HG03175 (cell line): Measurements from ENCODE around the gene EIF4E2.

Experiments used
- ATAC-seq: cut with Tn5 transposase; IDR thresholded peaks from one replicate; pipeline ENCODE4 v1.9.1; 2021; ENCODE audit warnings: mild to moderate bottlenecking, moderate library complexity; ENCODE audit not compliant: unreplicated experiment

The EIF4E2 gene

GRCh38 chr2:232550354-232551249, at the start of gene EIF4E2, which contains the start of gene TIGD1:
EIF4E2 (plus strand) TSS chr2:232550689; CDS start chr2:232550725, 36 bp downstream.
TIGD1 (minus strand) TSS chr2:232550557; CDS start chr2:232549882, 675 bp downstream.
- peak; percentile 94 for ATAC-seq

DNA sequence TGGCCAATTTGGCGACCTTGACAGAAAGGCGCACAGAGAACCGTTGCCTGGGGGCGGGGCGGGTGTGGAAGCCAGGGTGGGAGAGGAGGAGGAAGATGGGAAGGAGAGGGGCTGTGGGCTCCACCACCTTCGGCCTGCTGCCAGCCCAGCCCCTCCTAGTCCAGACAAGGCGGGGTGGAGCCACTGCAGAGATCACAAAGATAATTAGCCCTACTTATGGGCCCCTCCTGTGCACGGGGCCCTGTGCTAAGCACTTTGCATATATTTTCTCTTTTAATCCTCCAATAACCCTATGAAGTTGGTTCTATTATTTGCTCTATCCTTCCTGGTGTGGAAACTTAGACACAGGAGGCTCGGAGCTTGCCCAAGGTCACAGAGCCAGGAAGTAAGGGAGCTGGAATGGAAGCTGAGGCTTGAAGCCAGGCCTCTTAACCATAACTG, 49.1 kb upstream of the EIF4E2 start:
- ATAC-seq: no peak

- no peak for ATAC-seq
Observed at GRCh38 chr2:232501794-232502390, 48.6 kb upstream of the EIF4E2 start.

GRCh38 chr2:232502511-232502910, 48.0 kb upstream of the EIF4E2 start:
- no peak for ATAC-seq

DNA sequence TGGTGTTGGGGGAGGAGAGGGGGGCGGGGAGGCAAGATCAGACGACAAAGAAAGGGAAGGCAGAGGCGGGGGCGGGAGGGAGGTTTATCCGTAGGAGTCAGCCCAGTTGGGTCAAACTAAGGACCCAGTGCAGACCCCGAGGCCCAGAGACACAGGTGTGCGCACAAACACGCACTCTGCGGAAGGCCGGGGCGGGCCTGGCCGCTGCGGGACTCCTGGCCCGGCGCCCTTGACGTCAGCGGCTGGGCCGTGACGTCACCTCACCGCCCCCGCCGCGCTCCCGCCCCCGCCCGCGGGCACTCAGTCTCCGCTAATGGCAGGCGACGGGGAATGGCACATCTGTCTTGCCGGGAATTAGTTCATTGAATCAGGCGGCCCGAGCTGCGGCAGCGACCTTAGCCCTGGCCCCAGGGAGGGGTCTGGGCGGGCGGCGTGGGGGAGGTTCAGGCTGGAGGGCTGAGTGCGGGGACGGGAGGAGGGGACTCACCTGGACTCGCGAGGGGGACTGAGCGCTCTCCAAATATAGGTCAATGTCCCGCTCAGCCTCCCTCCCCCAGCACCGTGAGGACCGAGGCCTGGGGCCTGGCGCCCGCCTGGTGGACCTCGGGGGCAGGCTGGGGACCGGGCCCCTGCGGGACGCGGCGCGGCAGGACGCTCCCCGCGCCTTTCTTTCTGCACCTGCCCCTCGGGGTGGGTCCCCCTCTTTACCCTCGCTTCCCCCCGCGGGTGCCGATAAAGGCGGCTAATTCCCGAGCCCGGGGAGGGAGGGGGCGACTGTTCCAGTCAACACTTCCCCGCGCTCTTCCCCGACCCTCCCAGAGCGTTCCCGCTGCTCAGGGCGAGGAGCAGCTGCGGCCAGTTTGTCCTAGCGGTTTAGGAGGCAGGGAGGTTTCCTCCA, 47.3 kb upstream of the EIF4E2 start:
- ATAC-seq: no peak

GRCh38 chr2:232503809-232504323, 46.6 kb upstream of the EIF4E2 start:
- no peak for ATAC-seq

- ATAC-seq: no peak
Observed at GRCh38 chr2:232504438-232504837, 46.1 kb upstream of the EIF4E2 start.

GRCh38 chr2:232505856-232506255, 44.6 kb upstream of the EIF4E2 start:
- ATAC-seq: no peak

- no peak for ATAC-seq
Observed at GRCh38 chr2:232506709-232507108, 43.8 kb upstream of the EIF4E2 start.

- no peak for ATAC-seq
Observed at GRCh38 chr2:232508251-232508650, 42.2 kb upstream of the EIF4E2 start.

DNA sequence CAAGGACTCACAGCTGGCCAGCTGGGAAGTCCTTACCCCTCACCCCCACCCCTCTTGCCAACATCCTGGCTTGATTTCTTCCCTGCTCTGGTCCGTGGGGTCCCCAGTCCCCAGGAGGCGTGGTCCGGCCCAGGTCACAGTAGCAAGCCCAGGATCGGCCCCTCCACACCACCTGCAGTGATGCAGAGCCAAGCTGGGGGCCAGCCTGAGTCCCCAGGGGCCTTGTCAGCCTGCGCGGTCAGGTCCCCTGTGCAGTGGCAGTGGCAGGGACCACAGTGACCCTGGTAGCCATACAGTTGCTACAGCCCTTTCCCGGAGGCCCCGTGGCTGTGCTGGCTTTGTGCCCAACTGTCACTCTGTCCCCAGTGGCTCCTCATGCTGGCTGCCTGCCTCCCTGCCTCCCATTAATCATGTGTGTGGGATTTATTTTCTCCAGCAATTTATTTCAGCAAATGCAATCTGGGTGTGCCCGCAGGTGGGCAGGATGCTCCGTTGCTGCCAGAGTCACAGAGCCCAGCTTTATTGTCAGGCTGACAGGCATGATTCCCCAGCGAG, 39.1 kb upstream of the EIF4E2 start:
- ATAC-seq: no peak

DNA sequence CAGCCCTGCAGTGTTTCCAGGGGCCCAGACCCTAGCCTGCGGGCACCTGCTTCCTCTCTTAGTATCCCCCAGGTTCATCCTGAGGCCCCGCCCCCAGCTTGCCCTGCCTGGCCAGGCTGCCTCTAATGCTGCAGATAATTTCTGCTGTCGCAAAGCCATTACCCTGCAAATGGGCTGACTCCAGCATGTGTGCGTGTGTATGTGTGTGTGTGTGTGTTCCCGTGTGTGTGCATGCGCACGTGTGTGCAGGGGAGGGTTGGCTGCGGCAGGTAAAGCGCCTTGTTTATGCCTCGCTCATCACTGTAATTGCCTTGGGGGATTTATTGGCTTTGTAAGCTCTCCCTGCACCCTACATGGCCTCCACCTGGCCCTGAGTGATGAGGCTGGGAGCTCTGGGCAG, 37.9 kb upstream of the EIF4E2 start:
- ATAC-seq: no peak

DNA sequence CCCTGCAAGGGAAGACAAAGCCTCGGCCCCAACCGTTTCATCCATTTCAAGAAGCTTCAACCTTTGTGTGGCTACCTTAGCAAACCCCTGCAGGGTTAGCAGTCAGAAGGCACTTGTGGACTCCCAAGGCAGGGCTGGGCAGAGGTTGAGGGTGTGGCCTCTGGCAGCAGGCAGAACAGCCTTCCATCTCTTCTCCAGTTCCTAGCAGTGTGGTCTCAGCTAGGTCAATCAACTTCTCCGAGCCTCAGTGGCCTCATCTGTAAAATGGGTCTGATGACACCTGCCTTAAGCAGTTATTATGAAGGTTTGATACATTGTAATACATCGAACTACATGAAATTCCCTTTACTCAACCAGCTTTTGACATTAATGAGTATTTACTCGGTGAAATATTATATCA, 37.1 kb upstream of the EIF4E2 start:
- ATAC-seq: no peak

DNA sequence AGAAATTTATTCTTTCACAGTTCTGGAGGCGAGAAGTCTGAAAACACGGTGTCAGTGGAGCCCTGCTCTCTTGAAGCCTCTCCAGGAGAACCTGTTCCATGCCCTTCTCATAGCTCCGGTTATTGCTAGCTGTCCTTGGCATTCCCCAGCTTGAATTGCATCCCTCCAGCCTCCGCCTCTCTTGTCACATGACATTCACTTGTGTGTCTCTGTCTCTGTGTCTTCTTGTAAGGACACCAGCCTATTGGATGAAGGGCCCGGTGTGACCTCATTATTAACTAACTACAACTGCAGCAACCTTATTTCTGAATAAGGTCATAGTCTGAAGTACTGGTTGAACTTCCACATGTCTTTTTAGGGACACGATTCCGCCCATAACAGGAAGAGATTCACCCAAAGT, 34.9 kb upstream of the EIF4E2 start:
- ATAC-seq: no peak

DNA sequence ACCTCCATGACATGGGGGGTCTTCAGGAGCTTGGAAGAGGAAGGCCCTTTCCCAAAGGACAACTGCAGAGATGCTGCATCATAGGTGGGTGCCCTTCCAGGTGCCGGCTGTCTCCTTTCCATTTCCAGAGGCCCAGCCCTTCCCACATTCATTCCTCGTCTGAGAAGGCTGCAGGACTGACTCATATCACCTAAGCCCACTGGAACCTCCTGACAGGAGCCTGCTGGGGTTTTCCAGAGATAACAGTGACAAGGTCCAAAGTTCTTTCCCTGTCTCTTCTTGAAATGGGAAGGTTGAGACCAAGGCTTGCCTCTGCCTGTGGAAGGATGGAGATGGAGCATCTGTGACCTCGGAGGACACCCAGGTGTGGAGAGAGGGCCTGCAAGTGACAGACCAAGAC, 33.9 kb upstream of the EIF4E2 start:
- ATAC-seq: no peak

GRCh38 chr2:232518844-232519243, 31.6 kb upstream of the EIF4E2 start:
- ATAC-seq: no peak

- no peak for ATAC-seq
Observed at GRCh38 chr2:232519581-232520438, 30.7 kb upstream of the EIF4E2 start, which contains the start of gene PRSS56. PRSS56 (plus strand) TSS chr2:232520388; CDS start chr2:232520599, 211 bp downstream.

- ATAC-seq: no peak
Observed at GRCh38 chr2:232520489-232520888, 30.0 kb upstream of the EIF4E2 start.

DNA sequence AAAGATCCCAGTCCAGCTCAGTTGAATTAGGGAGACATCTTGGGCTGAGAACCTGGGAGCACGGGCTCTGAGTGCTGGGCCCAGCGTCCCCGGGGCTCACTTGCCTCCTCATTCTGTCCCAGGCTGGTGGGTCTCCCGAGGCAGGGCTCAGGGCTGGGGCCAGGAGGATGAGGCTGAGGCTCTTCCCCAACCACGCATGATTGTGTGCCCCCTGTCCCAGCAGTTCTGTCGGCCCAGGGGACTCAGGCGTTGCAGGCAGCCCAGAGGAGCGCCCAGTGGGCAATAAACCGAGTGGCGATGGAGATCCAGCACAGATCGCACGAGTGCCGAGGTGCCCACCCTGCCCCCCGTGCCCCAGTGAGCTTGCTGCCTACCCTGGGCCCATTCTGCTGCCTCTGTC, 29.4 kb upstream of the EIF4E2 start:
- no peak for ATAC-seq
